ENCODE measurements around the gene GSTP1. TPM values are rescaled to one million over a fixed set of nuclear protein-coding genes. Genes with fewer than 3 reads are reported as not detected.

Gene GSTP1
- total and polyA plus RNA-seq, 2 of the 8 experiments (the other 6 are each of a cell fraction or from before 2014, with no cell fraction given) = 1,454 to 3,329 TPM

DNA sequence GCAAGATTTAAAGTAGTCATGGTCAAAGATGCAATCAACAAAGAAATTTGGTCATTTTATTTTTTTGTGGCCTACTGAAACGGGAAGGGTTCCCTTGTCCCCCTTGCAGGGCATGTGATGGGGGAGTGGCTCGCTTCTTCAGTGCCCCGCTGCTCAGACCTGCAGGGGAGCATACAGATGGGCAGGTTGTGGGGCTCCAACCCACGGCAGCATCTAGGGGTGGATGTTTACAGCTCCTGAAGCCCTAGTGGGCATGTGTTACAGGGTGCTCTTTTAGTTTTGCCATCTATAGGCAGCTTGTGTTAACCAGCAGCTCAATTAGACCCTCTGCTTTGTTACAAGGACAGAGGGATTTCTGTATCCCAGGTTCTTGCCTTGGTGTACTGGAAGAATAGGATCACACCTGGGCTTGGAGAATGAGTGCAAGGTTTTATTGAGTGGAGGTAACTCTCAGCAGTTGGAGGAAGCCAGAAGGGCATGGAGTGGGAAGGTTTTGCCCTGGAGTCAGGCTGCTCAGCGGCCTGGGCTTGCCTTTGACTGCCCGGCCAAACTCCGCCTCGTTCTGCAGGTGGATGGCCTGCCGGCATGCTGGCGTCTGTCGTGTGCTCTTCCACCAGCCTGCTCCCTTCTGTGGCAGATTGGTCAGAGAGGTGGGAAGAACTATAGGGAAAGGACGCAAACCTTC lies 9.4 kb downstream of the GSTP1 start:
- ChIA-PET POLR2A (ENCODE audit: partially characterized antibody) (interaction anchor here (0.6 to 6.1 kb wide), 9 partner anchors 9 to 179 kb away, joined by 3 to 71 read pairs (median 5); partner anchors contain the start of gene GSTP1), CTCF (ENCODE audit: partially characterized antibody) (interaction anchor here (1.0 to 3.2 kb wide), 8 partner anchors 8 to 1282 kb away, joined by 3 to 21 read pairs (median 4); partner anchors contain the start of gene GSTP1)
- no peak for TF ChIP-seq EZH2 (IDR thresholded peaks at IDR 0.05; ENCODE audit: low read depth, low read length, severe bottlenecking)
- no peak for TF ChIP-seq BACH1 (IDR thresholded peaks at IDR 0.05; ENCODE audit: low read length)
- TF ChIP-seq NANOG (IDR thresholded peaks at IDR 0.05; ENCODE audit: insufficient read depth, low read depth, low read length, poor library complexity, severe bottlenecking) = no peak
- TF ChIP-seq CHD2 (IDR thresholded peaks at IDR 0.05; ENCODE audit: low read length) = no peak
- no peak for TF ChIP-seq TEAD4 (IDR thresholded peaks at IDR 0.05; ENCODE audit: low read depth, low read length)
- no peak for TF ChIP-seq RBBP5 (IDR thresholded peaks at IDR 0.05; ENCODE audit: borderline replicate concordance, low read depth, low read length)
- no peak for TF ChIP-seq HDAC6 (IDR thresholded peaks at IDR 0.05; ENCODE audit: low read depth, low read length)
- no peak for TF ChIP-seq EP300 (IDR thresholded peaks at IDR 0.05; ENCODE audit: borderline replicate concordance in 1 of 2, low read depth in 2 of 2, low read length in 2 of 2)
- TF ChIP-seq SP1 (IDR thresholded peaks at IDR 0.05; ENCODE audit: low read depth, low read length) = no peak
- TF ChIP-seq PHF8 (conservative IDR thresholded peaks at IDR 0.05; ENCODE audit: low read depth, low read length) = no peak
- no peak for TF ChIP-seq KDM5A (IDR thresholded peaks at IDR 0.05; ENCODE audit: low read length)
- no peak for TF ChIP-seq POU5F1 (IDR thresholded peaks at IDR 0.05; ENCODE audit: low read depth, low read length)

More for the DNA sequence above, 9.4 kb downstream of the GSTP1 start:
- H3K56ac ChIP-seq (replicated peaks; ENCODE audit: insufficient read length, low read depth, low read length) = no peak overlapping the region
- WGBS, 2 experiments (ENCODE audit: extremely low coverage in 1 of 2, insufficient coverage in 1 of 2, insufficient read length in 1 of 2, insufficient replicate concordance in 2 of 2, low coverage in 1 of 2, low lambda C conversion rate in 2 of 2, missing lambda C conversion rate in 1 of 2) = 73% methylated on average over 12 of the region's 12 CpGs; no CpG with 5 or more reads in 1 of the 2 experiments
- no peak overlapping the region; a peak in 1 of 7 replicates for H3K9ac ChIP-seq (replicated peaks in 1 of 4; ENCODE audit: extremely low read depth in 1 of 4, low read depth in 3 of 4, low read length in 3 of 4)
- H3K36me3 ChIP-seq (ENCODE audit: control insufficient read depth in 2 of 4, insufficient read depth in 4 of 4, low read length in 3 of 4) = peaks cover 0 to 3% (median 0%) of the 10 kb centered on the region in 4 experiments; a peak in 1 of 8 replicates
- no peak overlapping the region for H4K8ac ChIP-seq (ENCODE audit: extremely low read depth, insufficient read depth, low read length)
- no peak overlapping the region for H3K14ac ChIP-seq (ENCODE audit: insufficient read length)
- no peak overlapping the region for H2BK12ac ChIP-seq (ENCODE audit: low read depth, low read length)
- H2BK15ac ChIP-seq (ENCODE audit: low read length) = no peak overlapping the region
- peak in 1 of 2 experiments; percentile 44 for DNase-seq (ENCODE audit: low read depth in 1 of 2, low spot score in 2 of 2)
- FAIRE-seq = no peak
- no peak overlapping the region for H3K4ac ChIP-seq (replicated peaks; ENCODE audit: insufficient read length, low read depth, low read length)
- H3K27me3 ChIP-seq (replicated peaks in 1 of 4; ENCODE audit: control insufficient read depth in 3 of 4, extremely low read depth in 1 of 4, insufficient read depth in 3 of 4, low read length in 3 of 4) = no peaks in the 10 kb centered on the region; a peak in 1 of 7 replicates
- H4K91ac ChIP-seq (replicated peaks; ENCODE audit: insufficient read length, low read length) = no peak overlapping the region
- H4K20me1 ChIP-seq (replicated peaks in 1 of 2; ENCODE audit: control insufficient read depth in 1 of 2, insufficient read depth in 2 of 2, low read length in 2 of 2) = no peaks in the 10 kb centered on the region
- no peak overlapping the region for H2AK5ac ChIP-seq (ENCODE audit: low read depth, low read length)
- H2AFZ ChIP-seq (ENCODE audit: low read length) = peak overlapping the region; percentile 73; the same call in 1 of the 2 replicates
- no peak overlapping the region; the same call in 1 of the 2 replicates for H3K18ac ChIP-seq (ENCODE audit: extremely low read depth, low read length)
- no peak overlapping the region for H3K4me2 ChIP-seq (ENCODE audit: insufficient read depth in 1 of 2, low read depth in 2 of 2, low read length in 2 of 2)
- no peak overlapping the region for H2BK20ac ChIP-seq (ENCODE audit: low read length)
- no peak overlapping the region for H3K4me3 ChIP-seq (ENCODE audit: extremely low read depth in 1 of 4, insufficient read depth in 2 of 4, low read depth in 3 of 4, low read length in 4 of 4)
- no peaks in the 10 kb centered on the region for H3K79me1 ChIP-seq (ENCODE audit: low read depth, low read length)
- no peaks in the 10 kb centered on the region for H3K79me2 ChIP-seq (ENCODE audit: control insufficient read depth in 1 of 2, insufficient read depth in 2 of 2, low read length in 2 of 2)
- H2BK5ac ChIP-seq (ENCODE audit: low read depth, low read length) = no peak overlapping the region
- no peaks in the 10 kb centered on the region for H3K23me2 ChIP-seq (ENCODE audit: low read depth, low read length)
- H3K27ac ChIP-seq (ENCODE audit: low read depth, low read length) = no peak overlapping the region
- H3K4me1 ChIP-seq (replicated peaks in 1 of 4; ENCODE audit: control insufficient read depth in 3 of 4, insufficient read depth in 4 of 4, low read length in 3 of 4) = peaks cover 0 to 3% (median 1%) of the 10 kb centered on the region in 4 experiments; a peak in 1 of 7 replicates
- no peak overlapping the region for H2BK120ac ChIP-seq (replicated peaks; ENCODE audit: low read depth, low read length)
- peaks cover 5% of the 10 kb centered on the region in 2 experiments; a peak in 3 of 4 replicates for H3K9me3 ChIP-seq (ENCODE audit: insufficient read depth in 2 of 2, low read depth in 1 of 2, low read length in 1 of 2)
- no peak overlapping the region for H4K5ac ChIP-seq (ENCODE audit: insufficient read length, low read depth, low read length)
- no peak overlapping the region for H3K23ac ChIP-seq (ENCODE audit: insufficient read length)
